IPS-20b (cell line): Measurements from ENCODE around the gene C2orf68.

Experiments used
- H3K27ac ChIP-seq: one replicate; pipeline ENCODE4 v1.5.1; 2013; ENCODE audit warnings: low read length
- H3K27me3 ChIP-seq: 2 replicates; pipeline ENCODE4 v1.6.1; 2013; ENCODE audit warnings: mild to moderate bottlenecking, low read length, inconsistent platforms; ENCODE audit not compliant: insufficient read depth
- H3K36me3 ChIP-seq: 2 replicates; pipeline ENCODE4 v1.6.1; 2013; ENCODE audit warnings: low read depth, mild to moderate bottlenecking, inconsistent platforms, low read length, moderate library complexity; ENCODE audit not compliant: insufficient read depth
- H3K4me1 ChIP-seq: 2 replicates; pipeline ENCODE4 v1.6.1; 2013; ENCODE audit warnings: mild to moderate bottlenecking, control low read depth, inconsistent platforms, low read length, moderate library complexity; ENCODE audit not compliant: insufficient read depth
- H3K4me3 ChIP-seq: 2 replicates; pipeline ENCODE4 v1.5.1; 2013; ENCODE audit warnings: mild to moderate bottlenecking, low read length, inconsistent platforms
- H3K9ac ChIP-seq: 2 replicates; pipeline ENCODE4 v1.6.1; 2013; ENCODE audit warnings: low read depth, mild to moderate bottlenecking, inconsistent platforms, low read length, moderate library complexity
- H3K9me3 ChIP-seq: 2 replicates; pipeline ENCODE4 v1.6.1; 2013; ENCODE audit warnings: mild to moderate bottlenecking, low read depth, low read length, inconsistent platforms; ENCODE audit not compliant: insufficient read depth

Gene C2orf68

GRCh38 chr2:85650456-85650855 is 38.6 kb upstream of the C2orf68 start:
- H3K4me3 ChIP-seq = no peak overlapping the region
- H3K36me3 ChIP-seq = peaks cover 81% of the 10 kb centered on the region
- no peak overlapping the region for H3K27ac ChIP-seq
- no peak overlapping the region for H3K9ac ChIP-seq
- no peaks in the 10 kb centered on the region for H3K4me1 ChIP-seq
- no peaks in the 10 kb centered on the region for H3K9me3 ChIP-seq
- no peaks in the 10 kb centered on the region for H3K27me3 ChIP-seq

GRCh38 chr2:85649201-85650190 is 37.6 kb upstream of the C2orf68 start:
- no peak overlapping the region for H3K4me3 ChIP-seq
- no peaks in the 10 kb centered on the region for H3K9me3 ChIP-seq
- no peaks in the 10 kb centered on the region for H3K27me3 ChIP-seq
- no peaks in the 10 kb centered on the region for H3K4me1 ChIP-seq
- no peak overlapping the region for H3K27ac ChIP-seq
- peaks cover 91% of the 10 kb centered on the region for H3K36me3 ChIP-seq
- H3K9ac ChIP-seq = no peak overlapping the region

GRCh38 chr2:85648619-85649018 is 36.8 kb upstream of the C2orf68 start:
- H3K27me3 ChIP-seq = no peaks in the 10 kb centered on the region
- peaks cover 92% of the 10 kb centered on the region for H3K36me3 ChIP-seq
- H3K9ac ChIP-seq = no peak overlapping the region
- H3K9me3 ChIP-seq = no peaks in the 10 kb centered on the region
- H3K4me3 ChIP-seq = no peak overlapping the region
- H3K4me1 ChIP-seq = no peaks in the 10 kb centered on the region
- no peak overlapping the region for H3K27ac ChIP-seq

- H3K9ac ChIP-seq = no peak overlapping the region
- H3K27me3 ChIP-seq = no peaks in the 10 kb centered on the region
- H3K27ac ChIP-seq = no peak overlapping the region
- H3K9me3 ChIP-seq = no peaks in the 10 kb centered on the region
- no peak overlapping the region for H3K4me3 ChIP-seq
- peaks cover 95% of the 10 kb centered on the region for H3K36me3 ChIP-seq
- no peaks in the 10 kb centered on the region for H3K4me1 ChIP-seq
Observed at GRCh38 chr2:85647823-85648526, 36.1 kb upstream of the C2orf68 start.

GRCh38 chr2:85646166-85646565 is 34.3 kb upstream of the C2orf68 start:
- Histone ChIP-seq H3K36me3 (peaks cover 98% of the 10 kb centered on the region), H3K4me3 (no peak overlapping the region), H3K27me3 (no peaks in the 10 kb centered on the region)

GRCh38 chr2:85644909-85645308 is 33.0 kb upstream of the C2orf68 start:
- no peaks in the 10 kb centered on the region for H3K4me1 ChIP-seq
- H3K9ac ChIP-seq = no peak overlapping the region
- no peaks in the 10 kb centered on the region for H3K27me3 ChIP-seq
- H3K27ac ChIP-seq = no peak overlapping the region
- no peaks in the 10 kb centered on the region for H3K9me3 ChIP-seq
- no peak overlapping the region for H3K4me3 ChIP-seq
- peaks cover 97% of the 10 kb centered on the region for H3K36me3 ChIP-seq

More at GRCh38 chr2:85646166-85646565, 34.3 kb upstream of the C2orf68 start:
- no peaks in the 10 kb centered on the region for H3K4me1 ChIP-seq
- no peak overlapping the region for H3K27ac ChIP-seq
- no peak overlapping the region for H3K9ac ChIP-seq
- no peaks in the 10 kb centered on the region for H3K9me3 ChIP-seq

GRCh38 chr2:85642725-85643124 is 30.9 kb upstream of the C2orf68 start:
- Histone ChIP-seq H3K27ac (no peak overlapping the region), H3K36me3 (peaks cover 97% of the 10 kb centered on the region)

GRCh38 chr2:85635636-85636035 is 23.8 kb upstream of the C2orf68 start:
- H3K4me3 ChIP-seq = no peak overlapping the region
- no peaks in the 10 kb centered on the region for H3K27me3 ChIP-seq
- H3K9ac ChIP-seq = no peak overlapping the region
- no peaks in the 10 kb centered on the region for H3K4me1 ChIP-seq
- H3K27ac ChIP-seq = no peak overlapping the region
- H3K36me3 ChIP-seq = peaks cover 91% of the 10 kb centered on the region
- H3K9me3 ChIP-seq = no peaks in the 10 kb centered on the region

More at GRCh38 chr2:85642725-85643124, 30.9 kb upstream of the C2orf68 start:
- Histone ChIP-seq H3K27me3 (no peaks in the 10 kb centered on the region), H3K4me1 (no peaks in the 10 kb centered on the region), H3K9ac (no peak overlapping the region), H3K4me3 (no peak overlapping the region), H3K9me3 (no peaks in the 10 kb centered on the region)

- Histone ChIP-seq H3K9ac (no peak overlapping the region), H3K36me3 (peaks cover 93% of the 10 kb centered on the region), H3K4me1 (no peaks in the 10 kb centered on the region)
Observed at GRCh38 chr2:85635011-85635410, 23.1 kb upstream of the C2orf68 start.

GRCh38 chr2:85631316-85631715 is 19.4 kb upstream of the C2orf68 start:
- no peak overlapping the region for H3K27ac ChIP-seq
- H3K4me3 ChIP-seq = no peak overlapping the region
- H3K27me3 ChIP-seq = no peaks in the 10 kb centered on the region
- H3K9me3 ChIP-seq = no peaks in the 10 kb centered on the region
- H3K36me3 ChIP-seq = peaks cover 93% of the 10 kb centered on the region
- no peak overlapping the region for H3K9ac ChIP-seq
- H3K4me1 ChIP-seq = no peaks in the 10 kb centered on the region

More at GRCh38 chr2:85635011-85635410, 23.1 kb upstream of the C2orf68 start:
- Histone ChIP-seq H3K27ac (no peak overlapping the region), H3K4me3 (no peak overlapping the region), H3K27me3 (no peaks in the 10 kb centered on the region), H3K9me3 (no peaks in the 10 kb centered on the region)

- no peak overlapping the region for H3K27ac ChIP-seq
- H3K36me3 ChIP-seq = peaks cover 97% of the 10 kb centered on the region
- H3K27me3 ChIP-seq = no peaks in the 10 kb centered on the region
- no peaks in the 10 kb centered on the region for H3K9me3 ChIP-seq
- H3K9ac ChIP-seq = no peak overlapping the region
- no peak overlapping the region for H3K4me3 ChIP-seq
- H3K4me1 ChIP-seq = no peaks in the 10 kb centered on the region
Observed at GRCh38 chr2:85628658-85629057, 16.8 kb upstream of the C2orf68 start.
